Endothelial cell of umbilical vein (primary cell): Measurements from ENCODE around the gene SF3B5. TPM values are rescaled to one million over a fixed set of nuclear protein-coding genes. Genes with fewer than 3 reads are reported as not detected.

Experiments
- BruUV-seq: library from RNA; stranded (reverse); fragments of 400-500 nt; replicated peaks from 2 replicates; lab custom pipeline; 2021; lab: Mats Ljungman, UMichigan
- CTCF ChIA-PET: fragments of 300-600, 350-600 bp; sonication (Branson Sonifier 250); formaldehyde crosslinking; loops from one replicate; lab custom pipeline; 2021; ENCODE audit warnings: antibody characterized with exemption, inconsistent platforms; lab: Charles Lee
- POLR2A ChIA-PET: fragments of 300-600, 350-600 bp; sonication (Branson Sonifier 250); formaldehyde crosslinking; loops from one replicate; lab custom pipeline; 2021; ENCODE audit warnings: antibody characterized with exemption, inconsistent platforms; lab: Charles Lee
- DNase-seq: peaks from one replicate; pipeline ENCODE4 v3.0.0-alpha.2; 2011; ENCODE audit warnings: low read depth, low spot score
- FAIRE-seq: peaks from 2 replicates; lab custom pipeline; 2011; peaks lifted over from hg19 to GRCh38; lab: Jason Lieb, UNC
- H2AFZ ChIP-seq: 2 replicates; pipeline ENCODE4 v1.6.0; 2012; ENCODE audit warnings: low read depth, low read length, control low read depth, inconsistent platforms
- H3K27ac ChIP-seq: 2 replicates; pipeline ENCODE4 v1.5.1; 2011; ENCODE audit warnings: low read depth, mild to moderate bottlenecking, control low read depth, low read length, moderate library complexity; ENCODE audit not compliant: insufficient read depth
- H3K27me3 ChIP-seq, 2 experiments: 2 replicates each; pipeline versions ENCODE4 v1.6.0 to v1.6.1; 2011; ENCODE audit warnings: low read length in 2 of 2, mixed read lengths in 1 of 2; ENCODE audit not compliant: control insufficient read depth in 2 of 2, insufficient read depth in 2 of 2
- H3K36me3 ChIP-seq, 2 experiments: 2 replicates in 1 of 2; 3 replicates in 1 of 2; pipeline ENCODE4 v1.5.1; 2011; ENCODE audit warnings: low read length in 2 of 2, mild to moderate bottlenecking in 1 of 2, moderate library complexity in 1 of 2; ENCODE audit not compliant: control insufficient read depth in 2 of 2, insufficient read depth in 2 of 2; ENCODE audit errors: extremely low read depth in 1 of 2
- H3K4me1 ChIP-seq: 3 replicates; pipeline ENCODE4 v1.5.1; 2011; ENCODE audit warnings: mild to moderate bottlenecking, low read length; ENCODE audit not compliant: control insufficient read depth, insufficient read depth; ENCODE audit errors: extremely low read depth
- H3K4me2 ChIP-seq: 2 replicates; pipeline ENCODE4 v1.6.1; 2011; ENCODE audit warnings: low read length, control low read depth, mixed read lengths; ENCODE audit not compliant: insufficient read depth
- H3K4me3 ChIP-seq, 3 experiments: fragments of 200-600 bp in 1 of 3; sonication (generic), shearing (Covaris generic) in 1 of 3; replicated peaks in 1 of 3; 2 replicates each; pipeline ENCODE4 v1.5.1; 2011 to 2016; ENCODE audit warnings: control low read depth in 3 of 3, low read length in 3 of 3, mild to moderate bottlenecking in 2 of 3, inconsistent platforms in 1 of 3, low read depth in 1 of 3, moderate library complexity in 1 of 3; ENCODE audit not compliant: insufficient read depth in 1 of 3
- H3K79me2 ChIP-seq: 2 replicates; pipeline ENCODE4 v1.6.0; 2012; ENCODE audit warnings: low read length, inconsistent platforms; ENCODE audit not compliant: control insufficient read depth, insufficient read depth
- H3K9ac ChIP-seq: replicated peaks from 2 replicates; pipeline ENCODE3; 2011; ENCODE audit warnings: low read length, control low read depth; ENCODE audit not compliant: insufficient read depth; ENCODE audit errors: extremely low read depth
- H3K9me1 ChIP-seq: replicated peaks from 3 replicates; pipeline ENCODE4 v1.6.0; 2011; ENCODE audit warnings: mild to moderate bottlenecking, low read length; ENCODE audit not compliant: control insufficient read depth, insufficient read depth; ENCODE audit errors: extremely low read depth
- H3K9me3 ChIP-seq: replicated peaks from 2 replicates; pipeline ENCODE4 v1.5.1; 2012; ENCODE audit warnings: low read length, inconsistent platforms; ENCODE audit not compliant: control insufficient read depth, insufficient read depth
- H4K20me1 ChIP-seq: replicated peaks from 2 replicates; pipeline ENCODE3; 2011; ENCODE audit warnings: mild to moderate bottlenecking, low read length; ENCODE audit not compliant: control insufficient read depth, insufficient read depth; ENCODE audit errors: extremely low read depth
- CTCF ChIP-seq, 2 donors: IDR thresholded peaks; 1 replicate in 1 of 2; 2 replicates in 1 of 2; pipeline ENCODE4 v1.5.1; 2011; ENCODE audit warnings: low read length in 2 of 2, mild to moderate bottlenecking in 2 of 2, moderate library complexity in 2 of 2, control low read depth in 1 of 2, inconsistent platforms in 1 of 2, low read depth in 1 of 2; ENCODE audit not compliant: insufficient read depth in 1 of 2; ENCODE audit errors: extremely low read depth in 1 of 2
- EZH2 ChIP-seq: IDR thresholded peaks from 2 replicates; pipeline ENCODE4 v1.6.1; 2012; ENCODE audit warnings: borderline replicate concordance, low read depth, mild to moderate bottlenecking, moderate library complexity, low read length, inconsistent platforms; ENCODE audit not compliant: severe bottlenecking
- FOS ChIP-seq: IDR thresholded peaks from 2 replicates; pipeline ENCODE4 v1.6.1; 2011; ENCODE audit warnings: mild to moderate bottlenecking, low read length, moderate library complexity, borderline replicate concordance; ENCODE audit not compliant: insufficient read depth
- GATA2 ChIP-seq: IDR thresholded peaks from 2 replicates; pipeline ENCODE4 v1.7.0; 2011; ENCODE audit warnings: low read depth, mild to moderate bottlenecking, moderate library complexity, mixed read lengths, low read length; ENCODE audit not compliant: insufficient read length, insufficient read depth
- JUN ChIP-seq: IDR thresholded peaks from 2 replicates; pipeline ENCODE4 v1.6.1; 2011; ENCODE audit warnings: borderline replicate concordance, low read depth; ENCODE audit not compliant: insufficient read length, insufficient read depth
- MAX ChIP-seq: IDR thresholded peaks from 2 replicates; pipeline ENCODE4 v1.6.1; 2011; ENCODE audit not compliant: insufficient read depth, insufficient read length
- MYC ChIP-seq: IDR thresholded peaks from one replicate; pipeline ENCODE4 v1.6.1; 2011; ENCODE audit warnings: mild to moderate bottlenecking, low read depth, low read length
- POLR2A ChIP-seq: IDR thresholded peaks from 2 replicates; pipeline ENCODE4 v1.6.1; 2012; ENCODE audit warnings: low read depth, mild to moderate bottlenecking, control low read depth, low read length
- POLR2AphosphoS5 ChIP-seq: IDR thresholded peaks from 2 replicates; pipeline ENCODE4 v1.6.1; 2012; ENCODE audit warnings: low read depth, mild to moderate bottlenecking, control low read depth, low read length, moderate library complexity; ENCODE audit not compliant: insufficient read depth
- dilution Hi-C: fragments of 300-500 bp; cut with MboI; formaldehyde crosslinking; loops from one replicate; pipeline ENCODE4 v1.15.0; 2019; ENCODE audit warnings: low sequenced_read_pairs; ENCODE audit not compliant: extremely low pct_ligation_motif_present
- intact Hi-C: fragments of 100-400 bp; cut with micrococcal nuclease; formaldehyde crosslinking; loops from one replicate; pipeline ENCODE4 v1.10.0; 2022
- polyA plus RNA-seq, 4 experiments: library from polyadenylated mRNA; depleted of rRNA in 3 of 4; stranded (reverse) in 3 of 4; unstranded in 1 of 4; fragments of >200 nt; gene quantifications; 2 replicates each; pipeline versions ENCODE4 v1.2.1 to v1.2.3, GENCODE V29; 2011 to 2012; ENCODE audit warnings: missing spikeins in 1 of 4
- total RNA-seq: library from RNA; stranded (reverse); gene quantifications from 2 replicates; pipeline ENCODE4 v1.2.3, GENCODE V29; 2021

The SF3B5 gene
- total and polyA plus RNA-seq, 2 donors (not counting 3 experiments of a cell fraction or from before 2014, with no cell fraction given): 185 to 540 TPM

- no peaks in the 10 kb centered on the region for H4K20me1 ChIP-seq
- dilution Hi-C loops: no loop called here
- DNase-seq (no peak), FAIRE-seq (no peak)
- peaks cover 13% of the 10 kb centered on the region for H3K4me1 ChIP-seq
- H3K9me1 ChIP-seq: no peaks in the 10 kb centered on the region
- H3K9ac ChIP-seq: no peak overlapping the region
- CTCF ChIA-PET: no interaction called here
- H3K79me2 ChIP-seq: peaks cover 18% of the 10 kb centered on the region
- BruUV-seq: no TSS peak
- no peak overlapping the region for H3K27ac ChIP-seq
- POLR2A ChIA-PET: interaction anchor here (0.7 kb wide), 1 partner anchor 443 kb away, joined by 3 read pairs; no protein-coding TSS in a partner anchor
- no peak overlapping the region for H2AFZ ChIP-seq
- no peak overlapping the region for H3K4me2 ChIP-seq
- H3K36me3 ChIP-seq: no peaks in the 10 kb centered on the region
- H3K9me3 ChIP-seq: no peaks in the 10 kb centered on the region
- no peak overlapping the region for H3K4me3 ChIP-seq
- TF ChIP-seq POLR2AphosphoS5: no peak
- no peak for TF ChIP-seq POLR2A
- no peak for TF ChIP-seq EZH2
- TF ChIP-seq MAX: no peak
- TF ChIP-seq CTCF (IDR thresholded peaks at IDR 0.05; ENCODE audit: extremely low read depth in 1 of 2, insufficient read depth in 1 of 2, low read depth in 1 of 2, low read length in 2 of 2): no peak
- no peak for TF ChIP-seq GATA2
- TF ChIP-seq MYC: no peak
- TF ChIP-seq FOS: no peak
- no peak for TF ChIP-seq JUN
- H3K27me3 ChIP-seq: peaks cover 0 to under 1% of the 10 kb centered on the region in 2 experiments
- intact Hi-C loops: loop anchor here (2.0 kb wide), 1 partner anchor 519 kb away; no protein-coding TSS in a partner anchor
Observed at GRCh38 chr6:144093658-144094057, 1.7 kb downstream of the SF3B5 start.
